Activated CD4-positive, alpha-beta T cell treated with anti-CD3 and anti-CD28 coated beads for 4 hours (primary cell): ENCODE measurements around the gene GALP.
"Not testable (repeated sequence)": the region's sequence is repeated elsewhere in the genome, so short reads cannot be mapped to it uniquely, and the experiment has no call there.

Experiments used
- DNase-seq, 2 donors: peaks; one replicate each; pipeline ENCODE4 v3.0.0-alpha.2; 2020

GALP gene

DNA sequence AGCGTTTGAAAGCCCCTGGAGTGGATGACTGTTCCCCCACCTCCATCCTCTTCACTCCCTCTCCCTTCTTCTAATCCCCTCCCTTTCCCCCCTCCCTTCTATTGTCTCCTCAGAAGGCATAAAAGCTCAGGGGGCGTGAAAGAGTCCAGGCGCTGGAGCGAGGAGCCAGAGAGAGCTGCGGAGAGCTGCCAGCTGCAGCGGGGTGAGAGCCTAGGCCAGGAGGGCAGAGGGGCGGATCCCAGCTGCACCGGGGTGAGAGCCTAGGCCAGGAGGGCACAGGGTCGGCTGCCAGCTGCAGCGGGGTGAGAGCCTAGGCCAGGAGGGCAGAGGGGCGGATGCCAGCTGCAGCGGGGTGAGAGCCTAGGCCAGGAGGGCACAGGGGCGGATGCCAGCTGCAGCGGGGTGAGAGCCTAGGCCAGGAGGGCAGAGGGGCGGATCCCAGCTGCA lies at the start of gene GALP:
Gene GALP, plus strand, starts transcription at position 148 of the 447 bp plus-strand sequence. CDS start 1,101 bp downstream, outside the sequence.
- DNase-seq, result not testable (repeated sequence)

DNA sequence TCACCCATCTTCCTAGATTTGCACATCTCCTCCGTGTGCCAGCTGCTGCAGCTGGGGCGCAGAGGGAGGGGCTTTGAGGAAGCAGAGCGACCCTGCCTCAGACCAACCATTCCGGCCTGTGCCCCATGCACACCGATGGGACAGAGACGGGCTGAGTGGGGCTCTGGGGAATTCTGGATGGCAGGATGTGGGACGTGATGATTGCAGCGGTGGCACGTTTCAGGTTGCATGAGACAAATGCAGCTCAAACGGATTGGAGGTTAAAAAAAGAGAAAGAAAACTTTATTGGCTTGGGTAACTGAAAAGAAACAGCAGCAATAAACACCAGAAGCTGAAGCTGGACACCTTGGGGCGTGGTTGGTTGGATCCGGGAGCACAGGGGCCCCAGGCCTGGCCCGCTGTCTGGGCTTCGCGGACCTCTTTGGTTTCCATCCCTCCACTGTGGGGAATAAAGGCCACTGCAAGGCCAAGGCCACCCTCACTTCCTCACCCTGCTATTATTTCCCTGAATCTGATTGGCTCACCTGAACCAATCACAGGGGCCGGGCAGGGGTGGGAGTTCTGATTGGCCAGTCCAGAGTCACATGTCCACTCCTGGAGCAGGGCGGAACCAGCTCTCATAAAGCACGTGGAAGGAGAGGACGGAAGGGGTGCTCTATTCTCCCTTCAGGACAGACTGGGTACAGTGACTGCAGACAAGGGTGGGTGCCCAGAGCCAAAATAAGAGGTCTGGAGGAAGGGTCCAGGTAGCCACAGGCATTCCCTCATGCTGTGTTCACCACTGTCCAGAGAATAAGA lies 48.6 kb upstream of the GALP start:
- DNase-seq, result no peak

DNA sequence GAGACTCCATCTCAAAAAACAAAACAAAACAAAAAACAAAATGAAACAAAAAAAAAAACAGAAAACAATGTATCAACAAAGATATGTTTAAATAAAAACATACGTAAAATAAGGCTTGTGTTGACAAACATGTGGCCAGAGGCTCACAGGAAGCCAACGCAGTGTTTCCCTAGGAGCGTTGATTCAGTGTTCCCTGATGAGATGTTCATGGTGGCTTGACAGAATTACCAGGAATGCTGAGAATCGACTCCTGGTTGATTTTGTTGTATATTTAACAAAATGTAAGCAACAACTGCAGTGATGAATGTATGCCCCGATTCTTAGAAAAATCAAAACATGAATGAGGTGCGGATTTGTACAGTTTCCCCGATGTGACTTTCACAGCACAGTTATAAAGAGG lies 45.8 kb upstream of the GALP start:
- DNase-seq, result no peak

DNA sequence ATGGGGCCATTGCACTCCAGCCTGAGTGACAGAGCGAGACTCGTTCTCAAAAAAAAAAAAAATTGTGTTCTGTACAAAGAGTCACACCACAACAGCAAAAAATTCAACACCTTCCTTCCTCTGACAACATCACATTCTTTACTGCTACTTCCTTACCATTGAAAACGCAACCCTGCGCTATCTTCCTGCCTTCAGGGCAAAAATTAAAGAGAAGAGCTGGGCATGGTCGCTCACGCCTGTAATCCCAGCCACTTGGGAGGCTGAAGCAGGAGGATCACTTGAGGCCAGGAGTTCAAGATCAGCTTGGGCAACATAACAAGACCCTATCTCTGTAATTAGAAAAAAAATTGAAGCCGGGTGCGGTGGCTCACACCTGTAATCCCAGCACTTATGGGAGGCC lies 44.2 kb upstream of the GALP start:
- no peak for DNase-seq

DNA sequence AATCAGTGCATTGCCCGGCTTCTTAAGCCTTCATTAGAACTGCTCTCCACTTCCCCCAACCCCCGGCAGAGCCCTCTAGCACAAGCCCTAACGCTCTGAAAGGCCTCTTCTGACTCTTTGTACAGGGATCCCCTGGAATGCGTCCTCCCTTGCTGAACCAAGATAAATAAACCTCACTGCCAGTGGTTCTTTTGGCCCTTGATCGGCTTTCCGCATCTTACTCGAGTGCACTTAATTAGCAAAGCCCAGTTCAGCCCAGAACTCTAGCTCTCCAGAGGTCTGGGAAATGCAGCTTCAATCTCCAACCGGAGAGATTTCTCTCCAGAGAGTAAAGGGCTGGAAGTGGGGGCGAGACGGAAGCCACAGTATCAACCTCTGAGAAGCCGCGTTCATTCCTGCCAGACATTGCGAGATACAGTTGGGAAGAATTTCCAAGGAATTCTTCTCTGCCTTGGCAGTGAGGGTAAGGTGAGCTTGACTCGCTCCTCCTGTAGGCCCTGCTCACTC lies 43.4 kb upstream of the GALP start:
- DNase-seq, result no peak

DNA sequence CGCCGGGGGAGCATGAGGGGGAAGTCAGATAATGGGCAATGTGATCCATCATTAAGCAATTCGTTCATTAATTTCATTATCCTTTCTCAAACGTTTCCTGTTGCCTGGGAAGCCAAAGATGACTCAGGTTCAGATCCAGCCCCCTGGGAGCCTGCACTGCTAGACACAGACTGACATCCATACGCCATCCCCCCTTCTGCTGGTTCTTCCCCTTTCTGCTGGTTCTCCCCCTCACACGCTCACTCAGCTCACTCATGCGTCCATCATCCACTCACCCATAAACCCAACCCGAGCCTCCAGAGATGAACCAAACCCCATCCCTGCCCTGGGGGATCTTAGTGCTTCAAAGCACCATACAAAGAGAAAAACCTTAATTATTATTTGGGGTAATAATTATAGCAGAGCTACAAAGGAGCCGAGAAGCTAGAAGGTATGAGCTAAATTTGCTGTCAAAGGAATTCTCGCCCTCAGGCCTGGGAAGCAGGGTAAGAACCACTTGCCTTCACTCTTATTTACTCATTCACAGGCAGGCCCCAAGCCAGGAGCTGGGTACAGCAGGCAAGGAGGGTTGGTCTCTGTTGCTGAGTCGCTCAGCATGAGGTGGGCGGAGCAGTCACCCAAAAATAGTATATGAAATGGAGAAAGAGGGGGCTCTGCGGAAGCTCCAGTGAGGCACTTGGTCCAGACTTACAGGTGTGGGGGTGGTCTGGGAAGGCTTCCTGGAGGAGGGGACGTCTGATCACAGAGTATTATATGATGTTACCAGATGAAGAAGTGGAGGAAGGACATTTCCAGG lies 41.8 kb upstream of the GALP start:
- no peak for DNase-seq

DNA sequence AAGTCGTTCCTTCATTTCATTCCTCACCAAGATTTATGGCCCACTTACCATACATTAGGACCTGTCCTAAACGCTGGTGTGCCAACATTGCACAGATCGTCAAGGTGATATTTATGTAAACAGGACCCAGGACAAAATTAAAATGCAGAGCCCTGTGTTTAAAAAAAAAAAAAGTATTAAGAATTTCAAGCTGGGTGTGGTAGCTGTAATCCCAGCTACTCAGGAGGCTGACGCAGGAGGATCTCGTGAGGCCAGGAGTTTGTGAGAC lies 41.2 kb upstream of the GALP start:
- DNase-seq, result no peak

DNA sequence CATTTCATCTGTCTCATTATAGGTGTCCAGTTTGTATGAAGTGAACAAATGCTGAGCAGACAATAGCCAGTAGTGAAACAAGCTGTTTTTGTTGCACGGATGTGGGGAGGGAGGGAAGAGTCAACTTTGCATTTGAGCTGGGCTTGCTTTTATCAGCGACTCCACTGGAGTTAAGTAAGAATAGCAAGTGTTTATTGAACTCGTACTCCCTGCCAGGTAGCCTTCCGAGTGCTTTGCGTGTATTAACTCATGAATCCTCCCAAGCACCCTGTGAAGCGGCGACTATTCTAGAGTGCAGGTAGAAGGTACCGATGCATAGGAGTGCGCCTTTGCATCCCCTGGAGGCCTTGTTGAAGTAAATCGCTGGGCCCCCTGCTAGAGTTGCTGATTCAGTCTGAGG lies 39.4 kb upstream of the GALP start:
- no peak for DNase-seq

DNA sequence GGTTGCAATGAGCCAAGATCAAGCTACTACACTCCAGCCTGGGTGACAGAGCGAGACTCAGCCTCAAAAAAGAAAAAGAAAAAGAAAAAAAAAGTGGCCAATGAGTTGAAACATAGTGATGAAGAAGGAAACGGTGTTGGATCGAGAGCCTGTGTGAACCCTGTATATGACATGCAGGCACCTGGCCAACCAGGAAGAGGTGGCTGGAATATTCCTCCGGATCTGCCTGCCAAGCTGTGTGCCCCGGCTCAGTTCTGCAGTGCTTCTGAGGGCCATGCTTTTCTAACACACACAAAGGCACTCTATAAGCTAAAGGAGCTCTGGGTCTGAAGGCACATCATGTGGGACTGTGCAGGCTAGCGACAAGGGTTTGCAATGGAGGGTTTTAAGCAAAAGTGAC lies 38.4 kb upstream of the GALP start:
- DNase-seq, result no peak

DNA sequence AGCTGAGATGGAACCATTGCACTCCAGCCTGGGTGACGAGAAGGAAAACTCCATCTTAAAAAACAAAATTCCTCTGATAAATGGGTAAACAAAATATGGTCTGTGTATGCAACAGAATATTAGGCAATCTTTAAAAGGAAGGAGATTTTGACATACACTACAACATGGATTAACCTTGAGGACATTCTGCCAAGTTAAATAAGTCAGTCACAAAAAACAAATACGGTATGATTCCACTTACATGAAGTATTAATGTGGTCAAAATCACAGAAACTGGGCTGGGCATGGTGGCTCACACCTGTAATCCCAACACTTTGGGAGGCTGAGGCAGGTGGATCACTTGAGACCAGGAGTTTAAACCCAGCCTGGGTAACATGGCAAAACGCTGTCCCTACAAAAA lies 37.7 kb upstream of the GALP start:
- DNase-seq, result no peak

DNA sequence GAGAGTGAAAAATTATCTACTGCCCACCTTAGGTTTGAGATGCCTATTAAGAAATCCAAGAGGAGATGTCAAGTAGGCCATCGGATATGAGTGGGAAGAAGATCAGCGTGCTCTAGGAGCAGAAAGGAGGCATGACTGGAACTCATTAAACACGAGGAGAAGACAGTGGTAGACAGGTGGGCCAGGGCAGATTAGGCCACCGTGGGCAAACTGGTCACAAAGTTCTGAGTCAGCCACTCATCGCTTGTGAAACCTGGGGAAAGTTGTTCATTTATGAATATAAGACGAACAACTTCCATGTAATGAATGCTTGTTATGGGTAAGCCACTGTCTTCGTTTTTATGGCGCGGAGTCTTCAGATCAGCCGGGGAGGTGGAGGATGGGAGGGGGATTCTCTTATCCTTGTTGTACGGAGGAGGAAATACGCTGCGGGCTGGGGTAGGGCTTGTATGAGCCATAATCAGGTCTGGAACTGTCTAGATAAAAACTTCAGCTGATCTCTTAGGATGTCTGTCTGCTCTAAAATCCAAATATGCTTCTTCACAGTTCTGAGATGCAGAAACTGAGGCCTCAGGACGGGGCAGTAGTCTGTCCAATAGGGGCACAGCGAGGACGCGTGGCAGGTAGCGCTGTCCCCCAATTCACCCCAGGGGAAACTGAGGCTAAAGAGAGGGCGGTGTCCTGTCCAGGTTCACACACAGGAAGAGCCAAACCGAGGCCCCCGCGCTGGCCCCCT lies 35.8 kb upstream of the GALP start:
- DNase-seq, result no peak

DNA sequence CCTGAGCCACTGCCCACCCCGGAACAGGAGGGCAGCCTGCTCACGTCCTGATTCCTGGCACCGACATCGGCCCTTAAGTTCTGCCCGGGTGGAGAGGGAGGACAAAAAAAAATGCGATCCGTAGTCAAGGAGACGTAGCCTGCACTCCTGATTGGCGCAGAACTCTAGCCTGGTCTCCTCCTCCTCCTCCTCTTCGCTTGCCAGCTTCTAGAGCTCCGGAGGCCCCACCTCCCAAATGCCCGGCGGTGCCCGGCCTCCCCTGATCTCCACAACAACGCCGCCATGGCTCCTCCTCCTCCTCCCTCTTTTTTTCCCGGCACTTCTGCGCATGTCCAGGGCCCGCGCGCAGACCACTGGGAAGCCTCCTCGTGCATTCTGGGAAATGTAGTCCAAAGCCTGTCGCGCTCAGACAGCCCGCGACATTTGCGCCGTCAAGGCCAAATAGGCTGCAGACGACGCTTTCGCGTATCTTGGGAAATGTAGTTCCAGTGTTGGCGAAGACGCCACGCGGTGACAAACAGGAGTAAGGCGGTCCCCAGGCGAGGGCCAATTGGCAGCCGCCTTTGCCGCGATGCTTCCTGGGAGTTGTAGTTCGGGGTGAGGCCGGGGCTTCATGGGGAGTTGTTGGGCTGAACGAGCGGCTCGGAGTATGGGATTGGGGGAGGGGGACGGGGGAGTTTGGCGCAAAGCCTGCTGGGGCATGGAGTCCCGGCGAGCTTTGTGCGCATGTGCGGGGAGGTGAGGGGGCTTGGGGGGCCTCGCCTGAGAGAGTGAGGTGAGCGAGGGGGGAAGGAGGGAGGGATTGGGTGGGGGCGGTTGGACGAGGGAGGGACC lies 35.0 kb upstream of the GALP start, which contains the start of gene ZNF444:
Gene ZNF444, plus strand, starts transcription at position 705 of the 834 bp plus-strand sequence. CDS start 5,625 bp downstream, outside the sequence.
- peak; percentile 99 to 100 for DNase-seq

DNA sequence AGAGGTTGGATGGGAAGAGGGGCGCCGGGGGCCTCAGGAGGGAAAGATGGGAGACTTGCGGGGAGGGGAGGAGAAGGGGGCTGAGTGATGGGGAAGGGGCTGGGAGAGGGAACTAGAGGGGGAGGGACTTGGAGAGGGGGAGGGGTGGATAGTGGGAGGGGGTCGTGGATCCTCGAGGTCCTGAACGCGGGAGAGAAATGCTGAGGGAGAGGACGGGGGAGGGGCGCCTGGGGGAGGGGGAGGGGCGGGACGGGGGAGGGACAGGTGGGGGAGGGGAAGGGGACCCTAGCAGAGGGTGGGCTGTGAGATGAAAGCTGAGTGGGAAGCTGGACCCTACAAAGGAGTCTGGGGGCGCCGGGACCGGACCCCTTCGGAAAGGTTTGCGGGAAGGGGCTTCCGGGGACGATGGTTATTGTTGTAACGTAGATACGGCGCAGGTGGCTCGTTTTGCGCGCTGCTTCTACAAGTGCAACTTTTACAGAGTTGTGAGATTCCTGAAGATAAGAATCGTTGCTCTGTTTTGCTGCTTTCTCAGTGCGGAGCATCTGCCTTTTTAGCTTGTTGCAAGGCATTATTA lies 34.3 kb upstream of the GALP start:
- DNase-seq, result peak; percentile 21 to 26

DNA sequence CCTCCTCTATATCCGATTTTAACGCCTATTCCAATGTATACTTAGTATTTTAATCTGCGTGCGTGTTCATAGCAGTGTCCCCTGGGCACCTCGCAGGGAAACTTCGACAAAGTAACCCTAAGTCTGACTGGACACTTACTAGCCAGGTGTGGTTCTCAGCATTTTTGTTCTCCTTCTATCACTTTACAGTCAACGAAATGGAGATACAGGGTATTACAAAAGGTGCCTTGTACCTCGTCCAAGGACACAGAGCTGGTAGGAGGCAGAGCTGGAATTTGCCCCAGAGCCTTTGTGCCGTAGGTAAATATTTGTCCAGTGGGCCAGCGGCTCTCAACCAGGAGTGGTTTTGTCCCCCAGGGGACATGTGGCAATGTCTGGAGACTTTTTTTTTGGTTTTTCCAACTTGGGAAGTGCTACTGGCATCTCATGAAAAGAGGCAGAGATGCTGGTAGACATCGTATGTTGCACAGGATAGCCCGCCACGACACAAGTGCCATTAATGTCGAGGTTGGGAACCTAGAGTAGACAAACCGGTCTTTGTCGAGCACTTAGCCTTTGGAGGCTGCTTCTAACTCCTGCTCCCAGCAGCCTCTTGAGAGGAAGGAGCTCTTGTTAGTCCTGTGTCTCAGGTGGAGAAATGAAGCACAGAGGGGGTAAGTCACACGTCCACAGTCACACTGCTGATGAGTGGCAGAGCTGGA lies 33.6 kb upstream of the GALP start:
- no peak for DNase-seq

DNA sequence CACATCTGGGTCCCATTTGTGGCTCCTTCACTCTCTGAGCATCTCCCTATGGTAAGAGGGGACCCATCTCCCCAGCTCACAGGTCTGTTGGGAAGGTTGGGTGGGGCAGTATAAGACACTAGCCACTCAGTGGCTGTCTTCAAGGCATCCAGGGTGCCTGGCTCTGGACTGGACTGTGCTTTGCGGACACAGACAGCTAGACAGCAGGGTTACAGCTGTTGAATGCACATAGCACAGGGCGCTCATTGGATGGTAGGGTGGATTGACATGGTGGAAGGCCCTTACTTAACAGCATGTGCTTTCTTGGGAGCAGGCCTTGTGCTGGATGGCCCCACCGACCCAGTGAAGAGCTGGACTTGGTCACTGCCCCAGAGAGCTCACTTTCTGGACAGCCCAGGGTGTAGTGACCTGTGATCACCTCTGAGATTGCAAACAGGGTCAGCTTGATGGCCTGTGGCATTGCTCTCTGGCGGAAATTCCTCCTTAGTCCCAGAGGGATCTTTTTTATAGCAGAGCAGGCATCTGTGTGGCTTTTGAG lies 32.8 kb upstream of the GALP start:
- DNase-seq, result no peak

DNA sequence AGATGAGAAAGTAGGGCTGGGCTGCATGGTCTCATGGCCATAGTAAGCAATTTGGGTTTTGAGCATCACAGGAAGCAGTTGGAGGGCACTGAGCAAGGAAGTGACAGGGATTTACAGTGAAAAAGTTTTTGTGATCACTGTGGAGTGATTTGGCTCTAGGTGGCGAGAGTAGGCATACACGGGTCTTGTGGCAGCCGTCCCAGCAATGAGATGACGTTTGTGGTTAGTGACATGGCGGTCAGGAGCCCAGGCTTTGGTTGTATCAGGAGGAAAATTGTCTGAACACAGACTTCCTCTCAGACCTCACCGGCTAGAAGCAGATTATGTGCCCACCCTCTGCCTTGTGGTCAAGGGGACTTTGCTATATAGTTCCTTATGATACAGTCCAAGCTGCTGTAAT lies 31.4 kb upstream of the GALP start:
- DNase-seq, result no peak

DNA sequence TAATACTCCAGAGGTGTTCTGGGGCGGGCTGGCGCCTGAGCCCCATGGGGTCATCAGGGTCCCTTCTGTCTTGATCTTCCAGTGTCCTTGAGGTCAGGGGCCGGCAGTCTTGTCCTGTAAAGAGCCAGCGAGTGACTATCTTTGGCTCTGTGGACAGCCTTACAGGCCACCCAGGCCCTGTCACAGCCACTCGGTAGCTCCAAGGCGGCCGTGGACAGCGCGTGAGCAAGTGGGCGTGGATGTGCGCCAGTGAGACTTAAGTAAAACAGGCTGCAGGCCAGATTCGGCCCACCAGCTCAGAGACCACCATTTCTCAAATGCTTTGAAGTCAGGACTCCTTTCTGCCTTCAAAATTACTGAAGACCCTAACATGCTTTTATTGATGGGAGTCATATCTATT lies 31.0 kb upstream of the GALP start:
- no peak for DNase-seq

DNA sequence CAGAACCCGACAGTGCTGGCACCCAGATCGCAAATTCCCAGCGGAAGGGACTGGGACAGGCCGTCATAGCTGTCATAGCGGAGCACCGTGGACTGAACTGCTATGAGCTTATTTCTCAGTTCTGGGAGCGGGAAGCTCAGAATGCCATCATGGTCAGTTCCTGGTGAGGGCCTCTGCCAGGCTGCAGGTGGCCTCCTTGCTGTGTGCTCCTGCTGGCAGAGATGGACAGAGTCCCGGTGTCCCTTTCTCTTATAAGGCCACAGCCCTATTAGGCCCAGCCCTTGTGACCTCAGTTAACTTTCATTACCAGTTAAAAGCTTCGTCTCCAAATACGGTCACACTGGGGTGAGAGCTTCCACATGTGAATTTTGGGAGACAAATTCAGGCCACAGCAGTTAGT lies 30.1 kb upstream of the GALP start:
- no peak for DNase-seq

DNA sequence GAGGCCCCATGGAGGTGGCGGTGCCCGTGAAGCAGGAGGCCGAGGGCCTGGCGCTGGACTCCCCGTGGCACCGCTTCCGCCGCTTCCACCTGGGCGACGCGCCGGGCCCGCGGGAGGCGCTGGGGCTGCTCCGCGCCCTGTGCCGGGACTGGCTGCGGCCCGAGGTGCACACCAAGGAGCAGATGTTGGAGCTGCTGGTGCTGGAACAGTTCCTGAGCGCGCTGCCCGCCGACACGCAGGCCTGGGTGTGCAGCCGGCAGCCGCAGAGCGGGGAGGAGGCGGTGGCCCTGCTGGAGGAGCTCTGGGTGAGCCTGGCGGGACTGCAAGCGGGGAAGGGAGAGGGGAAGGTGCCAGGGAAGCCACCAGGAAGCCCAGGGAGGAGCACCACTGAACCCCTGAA lies 28.9 kb upstream of the GALP start:
- no peak for DNase-seq

DNA sequence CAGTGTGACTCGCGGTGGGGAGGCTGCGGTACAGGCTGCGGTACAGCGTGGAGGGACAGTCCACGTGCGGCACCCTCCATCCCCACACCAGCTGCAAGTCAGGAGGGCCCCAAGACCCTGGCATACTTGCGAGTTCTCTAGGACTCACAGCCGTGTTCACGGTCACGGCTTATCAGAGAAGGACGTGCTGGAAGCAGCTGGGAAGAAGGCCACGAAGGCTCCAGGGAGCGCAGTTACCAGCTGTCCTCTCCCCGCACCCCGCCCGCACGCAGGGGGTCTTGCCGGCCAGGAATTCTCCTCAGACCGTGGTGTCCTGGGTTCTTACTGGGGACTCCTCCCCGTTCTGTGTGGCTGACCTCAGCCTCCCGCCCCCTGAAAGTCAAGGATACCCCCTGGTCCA lies 28.5 kb upstream of the GALP start:
- no peak for DNase-seq

DNA sequence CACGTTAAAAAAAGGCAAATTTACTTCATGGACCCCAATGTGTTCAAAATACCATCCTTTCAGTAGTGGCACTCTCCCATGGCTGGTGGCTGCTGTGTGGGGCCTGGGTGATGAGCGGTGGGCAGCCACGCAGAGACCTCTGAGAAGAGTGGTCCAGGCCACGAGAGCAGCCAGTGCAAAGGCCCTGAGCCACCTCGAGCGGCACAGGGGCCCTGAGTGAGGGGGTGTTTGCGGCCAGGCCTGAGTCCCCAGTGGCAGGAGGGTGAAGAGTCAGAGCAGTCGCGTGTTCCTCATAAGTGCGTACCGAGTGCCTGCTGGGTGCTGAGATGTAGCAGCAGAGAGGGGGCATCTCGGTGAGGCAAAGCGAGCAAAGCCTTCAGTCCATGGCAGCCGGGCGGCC lies 27.7 kb upstream of the GALP start:
- DNase-seq, result no peak
